ENCODE data around the gene BCR.

Gene BCR

DNA sequence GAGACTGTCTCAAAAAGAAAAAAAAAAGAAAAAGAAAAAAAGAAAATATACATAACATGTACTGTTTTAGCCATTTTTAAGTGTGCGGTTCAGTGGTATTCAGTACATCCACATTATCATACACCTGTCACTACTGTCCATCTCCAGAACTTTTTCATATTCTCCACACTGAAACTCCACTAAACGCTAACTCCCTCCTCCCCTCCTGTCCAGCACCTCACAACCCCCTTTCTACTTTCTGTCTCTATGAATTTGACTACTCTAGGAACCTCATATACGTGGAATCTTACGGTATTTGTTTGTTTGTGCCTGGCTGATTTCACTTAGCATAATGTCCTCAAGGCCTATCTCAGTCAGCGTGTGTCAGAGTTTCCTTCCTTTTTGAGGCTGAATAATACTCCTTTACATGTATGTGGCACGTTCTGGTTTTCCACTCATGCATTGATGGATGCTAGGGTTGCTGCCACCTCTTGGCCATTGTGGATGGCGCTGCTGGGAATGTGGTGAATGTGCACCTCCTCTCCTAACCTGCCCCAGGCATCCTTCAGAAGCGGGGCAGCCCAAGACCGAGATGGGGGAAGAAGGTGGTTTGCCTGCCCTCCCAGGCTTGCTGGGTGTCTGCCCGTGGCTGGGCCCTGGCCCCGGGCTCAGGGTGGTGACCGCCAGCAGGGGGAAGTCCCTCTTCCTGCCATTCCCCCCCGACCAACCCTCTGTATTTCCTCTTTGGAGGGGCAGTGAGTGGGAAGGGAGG is 60.5 kb downstream of the BCR start:
- H3K4me3 ChIP-seq (ENCODE audit: low read length), result peak overlapping the region; percentile 29

DNA sequence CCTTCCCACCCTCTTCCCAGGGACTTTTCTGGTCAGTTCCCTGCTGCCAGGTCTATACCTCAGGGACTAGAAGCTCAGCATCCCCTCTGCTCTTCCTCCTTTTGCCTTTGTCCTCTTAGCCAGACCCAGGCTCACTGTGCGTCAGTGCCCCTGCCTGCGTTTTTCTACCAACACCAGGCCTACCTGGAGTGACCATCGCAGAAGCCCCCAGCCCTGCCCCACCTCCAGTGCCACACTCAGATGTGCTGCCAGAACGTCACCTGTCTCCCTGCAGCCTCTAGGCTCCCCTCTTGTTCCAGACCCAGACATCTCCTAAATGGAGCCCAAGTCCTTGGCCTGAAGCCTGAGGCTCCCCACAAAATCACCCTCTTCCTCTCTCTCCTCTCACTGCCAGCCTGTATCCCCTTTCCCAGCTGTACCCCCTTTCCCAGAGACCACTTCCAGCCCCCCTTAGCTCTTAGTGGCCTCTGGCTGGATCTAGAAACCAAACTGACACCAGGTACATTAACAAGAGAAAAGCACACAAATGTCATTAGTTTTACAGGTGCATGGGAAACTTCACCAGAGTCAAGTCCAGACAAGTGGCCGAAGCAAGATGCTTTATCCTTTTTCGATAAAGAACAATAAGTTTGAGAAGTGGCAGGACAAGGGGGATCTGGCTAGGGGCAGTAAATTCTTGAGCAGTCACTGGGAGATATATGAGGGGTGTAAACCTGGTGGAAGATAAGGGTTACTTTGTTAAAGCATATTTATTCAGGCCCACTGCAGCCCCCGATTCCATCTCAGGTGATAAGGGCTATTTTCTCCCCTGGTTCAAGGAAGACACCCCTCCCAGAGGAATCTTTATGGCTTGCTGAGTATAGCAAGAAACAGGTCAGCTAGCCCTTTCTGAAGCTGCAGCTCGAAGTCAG is 61.5 kb downstream of the BCR start:
- peak overlapping the region; percentile 67 for H3K9ac ChIP-seq (ENCODE audit: low read length)
- no peaks in the 10 kb centered on the region for H3K9me3 ChIP-seq (ENCODE audit: control insufficient read depth, low read depth, low read length)
- peaks cover 58% of the 10 kb centered on the region for H3K4me1 ChIP-seq (ENCODE audit: control insufficient read depth, low read depth, low read length)
- H3K27ac ChIP-seq (ENCODE audit: low read length), result peak overlapping the region; percentile 92
- peak overlapping the region; percentile 29 for H3K4me3 ChIP-seq (ENCODE audit: low read length)
- no peaks in the 10 kb centered on the region for H3K36me3 ChIP-seq (ENCODE audit: control insufficient read depth, low read depth, low read length)
- no peaks in the 10 kb centered on the region for H3K27me3 ChIP-seq (ENCODE audit: control insufficient read depth, insufficient read depth, low read length)

More for the DNA sequence above, 60.5 kb downstream of the BCR start:
- H3K9ac ChIP-seq (ENCODE audit: low read length), result no peak overlapping the region
- no peaks in the 10 kb centered on the region for H3K36me3 ChIP-seq (ENCODE audit: control insufficient read depth, low read depth, low read length)
- peak overlapping the region; percentile 38 for H3K27ac ChIP-seq (ENCODE audit: low read length)
- no peaks in the 10 kb centered on the region for H3K9me3 ChIP-seq (ENCODE audit: control insufficient read depth, low read depth, low read length)
- no peaks in the 10 kb centered on the region for H3K27me3 ChIP-seq (ENCODE audit: control insufficient read depth, insufficient read depth, low read length)
- peaks cover 58% of the 10 kb centered on the region for H3K4me1 ChIP-seq (ENCODE audit: control insufficient read depth, low read depth, low read length)

- H3K9me3 ChIP-seq (ENCODE audit: control insufficient read depth, low read depth, low read length), result no peaks in the 10 kb centered on the region
- no peaks in the 10 kb centered on the region for H3K36me3 ChIP-seq (ENCODE audit: control insufficient read depth, low read depth, low read length)
- peak overlapping the region; percentile 57 for H3K4me3 ChIP-seq (ENCODE audit: low read length)
- peaks cover 56% of the 10 kb centered on the region for H3K4me1 ChIP-seq (ENCODE audit: control insufficient read depth, low read depth, low read length)
- H3K27me3 ChIP-seq (ENCODE audit: control insufficient read depth, insufficient read depth, low read length), result no peaks in the 10 kb centered on the region
- peak overlapping the region; percentile 67 for H3K9ac ChIP-seq (ENCODE audit: low read length)
- H3K27ac ChIP-seq (ENCODE audit: low read length), result peak overlapping the region; percentile 92
Measured at GRCh38 chr22:23242473-23243001, 62.2 kb downstream of the BCR start.

DNA sequence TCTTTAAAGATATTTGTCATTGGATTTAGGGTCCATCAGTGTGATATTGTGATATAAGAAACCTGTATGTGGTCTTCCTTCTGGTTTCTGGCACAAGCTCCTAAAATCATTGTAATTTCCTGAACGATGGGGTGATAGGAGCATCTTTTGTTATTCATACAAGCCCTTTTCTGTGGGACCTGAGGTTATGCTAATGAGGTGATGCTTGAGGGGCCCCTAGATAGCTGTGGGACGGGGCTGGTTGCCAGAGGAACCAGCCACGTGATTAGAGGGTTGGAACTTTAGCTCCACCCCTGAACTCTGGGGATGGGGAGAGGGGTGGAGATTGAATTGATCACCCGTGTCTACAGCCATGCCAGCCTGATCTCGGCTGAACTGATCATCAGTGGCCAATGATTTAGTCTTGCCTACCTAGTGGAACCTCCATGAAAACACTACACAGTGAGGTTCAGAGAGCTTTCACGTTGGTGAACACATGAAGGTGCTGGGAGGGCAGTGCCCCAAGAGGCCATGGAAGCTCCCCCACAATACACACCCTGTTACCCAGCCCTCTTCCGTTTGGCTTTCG is 62.8 kb downstream of the BCR start:
- Histone ChIP-seq H3K4me1 (ENCODE audit: control insufficient read depth, low read depth, low read length) (peaks cover 53% of the 10 kb centered on the region), H3K9me3 (ENCODE audit: control insufficient read depth, low read depth, low read length) (no peaks in the 10 kb centered on the region), H3K4me3 (ENCODE audit: low read length) (peak overlapping the region; percentile 57), H3K27me3 (ENCODE audit: control insufficient read depth, insufficient read depth, low read length) (no peaks in the 10 kb centered on the region), H3K9ac (ENCODE audit: low read length) (peak overlapping the region; percentile 67), H3K27ac (ENCODE audit: low read length) (peak overlapping the region; percentile 92), H3K36me3 (ENCODE audit: control insufficient read depth, low read depth, low read length) (no peaks in the 10 kb centered on the region)

DNA sequence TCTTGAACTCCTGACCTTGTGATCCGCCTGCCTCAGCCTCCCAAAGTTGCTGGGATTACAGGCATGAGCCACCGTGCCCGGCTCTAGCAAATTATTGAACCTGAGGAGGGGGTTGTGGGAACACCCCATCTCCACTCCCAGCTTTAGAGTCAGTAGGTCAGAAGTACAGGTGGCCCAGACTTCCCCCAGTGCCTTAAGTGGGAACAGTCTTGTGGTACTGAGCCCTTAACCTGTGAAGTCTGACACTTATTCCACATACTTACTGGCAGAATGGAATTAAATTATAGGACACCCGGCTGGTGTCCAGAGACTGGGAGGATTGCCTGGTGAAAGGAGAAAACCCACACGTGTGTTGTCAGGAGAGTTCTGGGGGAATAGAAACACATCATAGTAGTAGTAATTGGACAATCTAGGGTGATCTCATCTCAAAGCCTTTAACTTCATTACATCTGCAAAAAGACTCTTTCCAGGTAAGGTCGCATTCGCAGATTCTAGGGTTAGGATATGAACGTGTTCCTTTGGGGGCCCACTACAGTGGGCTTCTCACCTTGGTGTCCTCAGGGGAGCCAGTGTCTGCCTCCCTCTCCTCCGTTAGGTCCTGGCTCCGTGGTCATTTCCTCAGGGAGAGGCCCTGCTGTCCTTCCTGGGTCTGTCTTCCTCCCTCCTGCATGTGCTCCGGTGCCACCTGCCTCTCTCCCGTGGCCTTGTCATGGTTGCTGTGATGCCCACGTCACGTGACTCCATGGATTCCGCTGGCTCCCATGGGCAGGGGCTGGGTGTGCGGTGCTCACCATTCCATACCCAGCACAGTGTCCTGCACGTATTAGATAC is 63.8 kb downstream of the BCR start:
- peak overlapping the region; percentile 10 for H3K9ac ChIP-seq (ENCODE audit: low read length)
- peak overlapping the region; percentile 57 for H3K27ac ChIP-seq (ENCODE audit: low read length)
- H3K4me1 ChIP-seq (ENCODE audit: control insufficient read depth, low read depth, low read length), result peaks cover 60% of the 10 kb centered on the region
- H3K4me3 ChIP-seq (ENCODE audit: low read length), result no peak overlapping the region
- no peaks in the 10 kb centered on the region for H3K9me3 ChIP-seq (ENCODE audit: control insufficient read depth, low read depth, low read length)
- H3K27me3 ChIP-seq (ENCODE audit: control insufficient read depth, insufficient read depth, low read length), result no peaks in the 10 kb centered on the region
- no peaks in the 10 kb centered on the region for H3K36me3 ChIP-seq (ENCODE audit: control insufficient read depth, low read depth, low read length)

GRCh38 chr22:23244690-23245044 is 64.4 kb downstream of the BCR start:
- Histone ChIP-seq H3K9ac (ENCODE audit: low read length) (no peak overlapping the region), H3K4me1 (ENCODE audit: control insufficient read depth, low read depth, low read length) (peaks cover 64% of the 10 kb centered on the region), H3K4me3 (ENCODE audit: low read length) (no peak overlapping the region), H3K27me3 (ENCODE audit: control insufficient read depth, insufficient read depth, low read length) (no peaks in the 10 kb centered on the region), H3K9me3 (ENCODE audit: control insufficient read depth, low read depth, low read length) (no peaks in the 10 kb centered on the region), H3K36me3 (ENCODE audit: control insufficient read depth, low read depth, low read length) (no peaks in the 10 kb centered on the region), H3K27ac (ENCODE audit: low read length) (peak overlapping the region; percentile 57)

DNA sequence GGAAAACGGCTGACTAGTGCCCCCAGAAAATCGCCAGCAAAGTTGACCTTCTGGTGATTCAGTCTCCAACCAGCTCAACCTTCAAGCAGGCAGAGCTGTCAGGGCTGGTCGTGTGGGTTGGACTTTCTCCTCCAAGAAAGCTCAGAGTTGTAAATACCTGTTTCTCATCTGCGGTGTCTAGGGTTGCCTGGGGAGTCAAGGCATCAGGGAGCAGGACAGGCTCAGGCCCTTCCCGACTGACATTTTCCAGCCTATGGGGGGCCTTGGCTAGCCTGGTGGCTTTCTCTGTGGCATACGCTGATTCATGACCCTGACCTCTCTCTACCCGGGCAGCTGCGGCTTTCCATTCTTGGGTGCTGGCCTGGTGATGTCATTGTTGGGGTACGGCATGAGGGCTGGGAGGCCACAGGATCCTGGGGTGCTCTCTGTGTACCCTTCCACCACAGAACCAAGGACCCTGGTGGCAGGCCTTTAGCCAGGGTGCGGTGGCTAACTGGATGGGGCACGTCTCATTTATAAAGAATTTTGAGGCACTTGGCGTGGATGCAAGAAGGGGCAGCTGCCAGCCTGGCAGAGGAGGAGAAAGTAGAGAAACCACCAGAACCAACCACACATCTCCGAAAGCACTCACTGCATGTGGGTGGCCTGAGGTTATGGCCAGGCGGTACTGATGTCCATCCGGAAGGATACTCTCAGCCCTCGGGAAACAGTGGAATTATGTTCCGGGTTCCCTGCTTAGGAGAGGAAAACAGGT is 64.9 kb downstream of the BCR start:
- no peak overlapping the region for H3K9ac ChIP-seq (ENCODE audit: low read length)
- H3K27ac ChIP-seq (ENCODE audit: low read length), result no peak overlapping the region

GRCh38 chr22:23245799-23246136 is 65.5 kb downstream of the BCR start:
- Histone ChIP-seq H3K4me1 (ENCODE audit: control insufficient read depth, low read depth, low read length) (peaks cover 73% of the 10 kb centered on the region), H3K9me3 (ENCODE audit: control insufficient read depth, low read depth, low read length) (no peaks in the 10 kb centered on the region), H3K27ac (ENCODE audit: low read length) (no peak overlapping the region), H3K36me3 (ENCODE audit: control insufficient read depth, low read depth, low read length) (no peaks in the 10 kb centered on the region), H3K9ac (ENCODE audit: low read length) (no peak overlapping the region), H3K27me3 (ENCODE audit: control insufficient read depth, insufficient read depth, low read length) (no peaks in the 10 kb centered on the region), H3K4me3 (ENCODE audit: low read length) (no peak overlapping the region)

More for the DNA sequence above, 64.9 kb downstream of the BCR start:
- no peaks in the 10 kb centered on the region for H3K9me3 ChIP-seq (ENCODE audit: control insufficient read depth, low read depth, low read length)
- no peaks in the 10 kb centered on the region for H3K27me3 ChIP-seq (ENCODE audit: control insufficient read depth, insufficient read depth, low read length)
- H3K4me3 ChIP-seq (ENCODE audit: low read length), result no peak overlapping the region
- H3K4me1 ChIP-seq (ENCODE audit: control insufficient read depth, low read depth, low read length), result peaks cover 69% of the 10 kb centered on the region
- H3K36me3 ChIP-seq (ENCODE audit: control insufficient read depth, low read depth, low read length), result no peaks in the 10 kb centered on the region

DNA sequence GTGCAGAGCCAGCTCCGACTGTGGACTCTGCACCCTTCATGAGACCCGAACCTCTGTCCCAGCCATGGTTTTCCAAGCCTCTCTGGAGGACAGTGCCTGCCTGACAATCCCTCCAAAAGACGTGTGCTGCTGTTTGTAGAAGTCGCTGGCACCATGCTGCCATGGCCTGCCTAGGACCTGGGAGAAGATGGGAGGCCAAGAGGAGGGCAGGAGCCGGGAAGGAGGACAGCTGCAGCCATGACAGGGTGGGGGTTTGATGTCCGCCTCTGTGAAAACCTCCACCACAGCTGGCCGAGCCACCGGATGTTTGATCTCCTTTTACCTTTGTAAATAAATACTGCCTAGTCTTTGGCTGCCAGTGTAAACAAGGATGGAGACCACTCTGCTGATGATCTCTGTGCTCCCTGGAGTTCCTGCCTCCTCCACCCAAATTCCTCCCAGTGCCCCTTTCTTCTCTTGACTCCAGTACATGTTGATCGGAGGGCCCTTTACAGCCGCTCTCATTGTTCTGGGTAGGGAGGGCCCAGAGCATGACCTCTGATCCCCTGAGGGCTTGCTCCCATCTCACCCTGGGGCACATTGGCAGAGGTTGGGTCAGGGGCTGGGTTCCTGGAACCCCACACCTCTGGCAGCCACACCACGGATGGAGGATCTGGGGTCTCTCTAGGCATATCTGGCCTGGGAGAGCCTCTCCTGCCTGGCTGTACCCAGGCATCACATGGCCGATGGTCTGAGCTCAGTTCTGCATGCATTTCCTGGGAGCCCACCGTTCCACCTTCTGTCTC is 66.9 kb downstream of the BCR start:
- Histone ChIP-seq H3K9me3 (ENCODE audit: control insufficient read depth, low read depth, low read length) (no peaks in the 10 kb centered on the region), H3K36me3 (ENCODE audit: control insufficient read depth, low read depth, low read length) (no peaks in the 10 kb centered on the region), H3K4me3 (ENCODE audit: low read length) (no peak overlapping the region), H3K27me3 (ENCODE audit: control insufficient read depth, insufficient read depth, low read length) (no peaks in the 10 kb centered on the region), H3K9ac (ENCODE audit: low read length) (no peak overlapping the region), H3K27ac (ENCODE audit: low read length) (peak overlapping the region; percentile 10), H3K4me1 (ENCODE audit: control insufficient read depth, low read depth, low read length) (peaks cover 71% of the 10 kb centered on the region)

DNA sequence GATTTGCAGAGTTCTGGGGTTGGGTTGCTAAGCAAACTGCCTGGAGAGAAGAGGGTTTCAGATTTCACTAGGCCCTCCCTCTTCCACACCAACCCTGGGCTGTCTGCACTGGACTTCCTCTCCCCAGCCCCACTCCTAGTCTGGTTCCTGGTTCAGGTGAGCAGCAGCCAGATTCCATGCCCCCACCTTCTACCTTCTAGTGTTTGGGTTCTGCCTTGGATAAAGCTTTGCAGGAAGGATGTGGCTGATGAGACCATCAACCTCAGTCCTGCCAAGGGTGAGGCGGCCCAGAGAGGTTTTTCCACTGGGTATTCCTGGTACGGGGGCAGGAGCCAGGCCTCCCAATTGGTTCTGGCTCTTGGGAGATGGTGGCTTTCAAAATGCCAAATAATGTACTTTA is 68.3 kb downstream of the BCR start:
- Histone ChIP-seq H3K9me3 (ENCODE audit: control insufficient read depth, low read depth, low read length) (no peaks in the 10 kb centered on the region), H3K27me3 (ENCODE audit: control insufficient read depth, insufficient read depth, low read length) (no peaks in the 10 kb centered on the region), H3K36me3 (ENCODE audit: control insufficient read depth, low read depth, low read length) (no peaks in the 10 kb centered on the region), H3K9ac (ENCODE audit: low read length) (no peak overlapping the region), H3K4me1 (ENCODE audit: control insufficient read depth, low read depth, low read length) (peaks cover 74% of the 10 kb centered on the region), H3K4me3 (ENCODE audit: low read length) (no peak overlapping the region), H3K27ac (ENCODE audit: low read length) (no peak overlapping the region)

Data from iPS-18a (cell line).